GM18499 (cell line): ENCODE measurements around the gene RAET1G.

Experiments
- ATAC-seq: cut with Tn5 transposase; IDR thresholded peaks from one replicate; pipeline ENCODE4 v1.9.1; 2021; ENCODE audit warnings: moderate number of reproducible peaks; ENCODE audit not compliant: insufficient read depth, unreplicated experiment

RAET1G gene

DNA sequence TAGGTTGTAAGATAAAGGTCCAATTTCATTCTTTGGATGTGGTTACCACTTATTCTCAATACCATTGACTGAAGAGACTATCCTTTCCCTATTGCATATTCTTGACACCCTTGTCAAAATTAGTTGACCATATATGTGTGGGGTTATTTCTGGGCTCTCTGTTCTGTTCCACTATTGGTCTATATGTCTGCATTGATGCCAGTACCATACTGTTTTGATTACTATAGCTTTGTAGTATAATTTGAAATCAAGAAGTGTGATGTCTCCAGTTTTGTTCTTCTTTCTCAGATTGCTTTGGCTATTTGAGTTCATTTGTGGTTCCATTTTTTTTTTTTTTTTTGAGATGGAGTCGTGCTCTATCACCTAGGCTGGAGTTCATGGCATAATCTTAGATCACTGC is 50.7 kb downstream of the RAET1G start:
- no peak for ATAC-seq

- no peak for ATAC-seq
Observed at GRCh38 chr6:149871182-149871581, 51.7 kb downstream of the RAET1G start.

GRCh38 chr6:149869275-149869892 is 53.5 kb downstream of the RAET1G start:
- ATAC-seq = no peak

- no peak for ATAC-seq
Observed at GRCh38 chr6:149867876-149868640, 54.9 kb downstream of the RAET1G start.
